ENCODE measurements around the gene NUP210. TPM values are rescaled to one million over a fixed set of nuclear protein-coding genes. Genes with fewer than 3 reads are reported as not detected.

NUP210 gene
- total and polyA plus RNA-seq, 2 donors (not counting 3 experiments of a cell fraction or from before 2014, with no cell fraction given), result 0.14 to 0.84 TPM

DNA sequence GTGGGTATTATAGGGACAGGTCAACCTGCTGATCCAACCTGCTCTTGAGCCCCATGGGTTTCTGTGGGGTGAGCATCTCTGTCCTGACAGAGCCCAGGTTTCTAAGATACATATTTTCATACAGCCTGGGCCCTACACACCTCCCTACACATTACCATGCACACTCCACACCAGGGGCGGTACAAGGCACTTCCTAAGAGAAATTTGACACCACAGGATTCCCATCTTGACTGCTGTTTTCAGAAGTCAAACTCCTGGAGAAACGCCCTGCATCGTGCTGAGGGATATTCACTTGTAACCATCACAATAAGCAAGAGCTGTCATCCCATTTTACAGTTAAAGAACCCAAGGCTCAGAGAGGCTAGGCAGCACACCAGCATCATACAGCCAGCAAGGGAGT, 50.1 kb downstream of the NUP210 start:
- ChIA-PET CTCF (no interaction called here), POLR2A (no interaction called here)
- H3K4me1 ChIP-seq (ENCODE audit: control insufficient read depth, extremely low read depth, insufficient read depth, low read length), result no peaks in the 10 kb centered on the region
- dilution Hi-C loops (cut with MboI; ENCODE audit: extremely low pct_ligation_motif_present, low sequenced_read_pairs), result no loop called here
- H3K4me3 ChIP-seq (replicated peaks in 1 of 3; ENCODE audit: insufficient read depth in 1 of 3, low read depth in 1 of 3, low read length in 3 of 3), result no peak overlapping the region
- no peak overlapping the region for H3K9ac ChIP-seq (replicated peaks; ENCODE audit: extremely low read depth, insufficient read depth, low read length)
- H4K20me1 ChIP-seq (replicated peaks; ENCODE audit: control insufficient read depth, extremely low read depth, insufficient read depth, low read length), result no peaks in the 10 kb centered on the region
- H3K27me3 ChIP-seq (ENCODE audit: control insufficient read depth in 2 of 2, insufficient read depth in 2 of 2, low read length in 2 of 2), result no peaks in the 10 kb centered on the region
- intact Hi-C loops (cut with micrococcal nuclease), result no loop called here
- no peak for DNase-seq (ENCODE audit: low read depth, low spot score)
- no peak overlapping the region for H3K4me2 ChIP-seq (ENCODE audit: insufficient read depth, low read length)
- H2AFZ ChIP-seq (ENCODE audit: low read depth, low read length), result no peak overlapping the region
- FAIRE-seq, result no peak
- H3K27ac ChIP-seq (ENCODE audit: insufficient read depth, low read depth, low read length), result no peak overlapping the region
- no TSS peak for BruUV-seq (replicated peaks)
- no peaks in the 10 kb centered on the region for H3K79me2 ChIP-seq (ENCODE audit: control insufficient read depth, insufficient read depth, low read length)
- no peaks in the 10 kb centered on the region for H3K9me3 ChIP-seq (replicated peaks; ENCODE audit: control insufficient read depth, insufficient read depth, low read length)
- no peaks in the 10 kb centered on the region for H3K36me3 ChIP-seq (ENCODE audit: control insufficient read depth in 2 of 2, extremely low read depth in 1 of 2, insufficient read depth in 2 of 2, low read length in 2 of 2)
- no peaks in the 10 kb centered on the region for H3K9me1 ChIP-seq (replicated peaks; ENCODE audit: control insufficient read depth, extremely low read depth, insufficient read depth, low read length)
- no peak for TF ChIP-seq JUN (IDR thresholded peaks at IDR 0.05; ENCODE audit: borderline replicate concordance, insufficient read depth, insufficient read length, low read depth)
- TF ChIP-seq EZH2 (IDR thresholded peaks at IDR 0.05; ENCODE audit: borderline replicate concordance, low read depth, low read length, severe bottlenecking), result no peak
- TF ChIP-seq, protein P1, sequence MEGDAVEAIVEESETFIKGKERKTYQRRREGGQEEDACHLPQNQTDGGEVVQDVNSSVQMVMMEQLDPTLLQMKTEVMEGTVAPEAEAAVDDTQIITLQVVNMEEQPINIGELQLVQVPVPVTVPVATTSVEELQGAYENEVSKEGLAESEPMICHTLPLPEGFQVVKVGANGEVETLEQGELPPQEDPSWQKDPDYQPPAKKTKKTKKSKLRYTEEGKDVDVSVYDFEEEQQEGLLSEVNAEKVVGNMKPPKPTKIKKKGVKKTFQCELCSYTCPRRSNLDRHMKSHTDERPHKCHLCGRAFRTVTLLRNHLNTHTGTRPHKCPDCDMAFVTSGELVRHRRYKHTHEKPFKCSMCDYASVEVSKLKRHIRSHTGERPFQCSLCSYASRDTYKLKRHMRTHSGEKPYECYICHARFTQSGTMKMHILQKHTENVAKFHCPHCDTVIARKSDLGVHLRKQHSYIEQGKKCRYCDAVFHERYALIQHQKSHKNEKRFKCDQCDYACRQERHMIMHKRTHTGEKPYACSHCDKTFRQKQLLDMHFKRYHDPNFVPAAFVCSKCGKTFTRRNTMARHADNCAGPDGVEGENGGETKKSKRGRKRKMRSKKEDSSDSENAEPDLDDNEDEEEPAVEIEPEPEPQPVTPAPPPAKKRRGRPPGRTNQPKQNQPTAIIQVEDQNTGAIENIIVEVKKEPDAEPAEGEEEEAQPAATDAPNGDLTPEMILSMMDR (IDR thresholded peaks at IDR 0.05; ENCODE audit: extremely low read depth in 1 of 2, insufficient read depth in 1 of 2, low read depth in 1 of 2, low read length in 2 of 2), result no peak
- no peak for TF ChIP-seq FOS (IDR thresholded peaks at IDR 0.05; ENCODE audit: borderline replicate concordance, insufficient read depth, low read length)
- TF ChIP-seq POLR2A (IDR thresholded peaks at IDR 0.05; ENCODE audit: low read depth, low read length), result no peak
- TF ChIP-seq GATA2 (IDR thresholded peaks at IDR 0.05; ENCODE audit: insufficient read depth, insufficient read length, low read depth, low read length), result no peak
- TF ChIP-seq, protein P2, sequence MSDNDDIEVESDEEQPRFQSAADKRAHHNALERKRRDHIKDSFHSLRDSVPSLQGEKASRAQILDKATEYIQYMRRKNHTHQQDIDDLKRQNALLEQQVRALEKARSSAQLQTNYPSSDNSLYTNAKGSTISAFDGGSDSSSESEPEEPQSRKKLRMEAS (IDR thresholded peaks at IDR 0.05; ENCODE audit: insufficient read depth, insufficient read length), result no peak
- TF ChIP-seq MYC (IDR thresholded peaks at IDR 0.05; ENCODE audit: low read depth, low read length), result no peak
- no peak for TF ChIP-seq POLR2AphosphoS5 (IDR thresholded peaks at IDR 0.05; ENCODE audit: insufficient read depth, low read depth, low read length)

Measured in endothelial cell of umbilical vein (primary cell).